Jurkat, Clone E6-1 (cell line): ENCODE measurements around the gene HOXC5.
"Not testable (repeated sequence)": the region's sequence is repeated elsewhere in the genome, so short reads cannot be mapped to it uniquely, and the experiment has no call there.

ENCODE experiments used
- DNase-seq: peaks from one replicate; pipeline ENCODE4 v3.0.0-alpha.2; 2011; ENCODE audit warnings: low read depth, low spot score
- H3K4me3 ChIP-seq: 2 replicates; pipeline ENCODE4 v1.5.1; 2011; ENCODE audit warnings: mild to moderate bottlenecking, low read length, control low read depth, moderate library complexity

HOXC5 gene

DNA sequence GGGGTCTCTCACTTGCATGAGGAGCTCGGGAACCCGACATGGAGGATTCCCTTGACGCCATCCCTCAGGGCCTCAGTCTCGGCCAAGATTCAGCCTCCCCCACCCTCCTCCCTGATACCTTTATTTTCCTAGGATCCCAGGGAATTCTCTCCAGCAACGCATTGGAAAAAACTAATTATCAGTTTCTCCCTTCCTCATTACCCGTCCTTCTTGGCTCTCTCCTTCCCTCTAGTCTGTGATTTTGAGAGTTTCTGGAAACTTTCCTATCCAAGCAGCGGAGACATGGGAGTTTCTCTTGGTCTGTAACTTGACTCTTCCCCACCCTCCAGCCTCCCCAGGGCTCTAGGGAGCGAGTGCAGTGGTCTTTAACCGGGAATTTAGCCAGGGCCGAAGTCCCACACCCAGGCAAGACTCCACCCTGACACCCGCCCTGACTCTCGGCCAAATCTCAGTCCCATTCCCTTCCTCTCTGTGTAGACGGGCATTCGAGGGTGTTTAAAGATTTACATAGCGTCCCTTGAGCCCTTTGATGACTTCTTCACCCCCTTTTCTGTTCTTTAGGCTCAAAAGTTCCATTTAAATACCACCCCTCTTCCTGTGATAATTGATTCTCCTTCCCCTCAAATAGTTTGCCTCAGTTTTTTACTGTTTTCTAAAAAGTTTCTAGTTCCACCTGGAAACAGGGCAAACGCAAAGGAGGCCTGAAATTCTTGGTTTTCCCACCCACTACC lies 6.7 kb downstream of the HOXC5 start:
- no peak overlapping the region for H3K4me3 ChIP-seq
- DNase-seq: no peak

DNA sequence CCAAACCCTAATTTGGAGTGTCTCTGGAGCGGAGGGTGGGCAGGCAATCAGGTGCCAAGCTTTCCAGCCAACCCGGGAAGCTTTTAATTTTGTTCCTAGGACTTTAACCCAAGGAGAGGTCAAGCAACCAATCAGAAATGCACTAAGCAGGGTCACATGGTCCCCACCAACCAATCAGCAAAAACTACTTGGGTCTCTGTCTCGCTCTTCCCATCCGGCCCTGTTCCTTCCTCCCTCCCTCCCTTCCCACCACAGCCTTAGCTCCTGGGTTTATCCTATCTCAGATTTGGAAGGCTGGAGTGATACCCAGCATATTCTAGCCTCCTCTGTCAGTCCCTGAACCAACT lies 7.3 kb downstream of the HOXC5 start:
- no peak for DNase-seq
- H3K4me3 ChIP-seq: no peak overlapping the region; the same call in 1 of the 2 replicates

GRCh38 chr12:54040648-54041047 lies 7.8 kb downstream of the HOXC5 start:
- no peak for DNase-seq
- H3K4me3 ChIP-seq: no peak overlapping the region

DNA sequence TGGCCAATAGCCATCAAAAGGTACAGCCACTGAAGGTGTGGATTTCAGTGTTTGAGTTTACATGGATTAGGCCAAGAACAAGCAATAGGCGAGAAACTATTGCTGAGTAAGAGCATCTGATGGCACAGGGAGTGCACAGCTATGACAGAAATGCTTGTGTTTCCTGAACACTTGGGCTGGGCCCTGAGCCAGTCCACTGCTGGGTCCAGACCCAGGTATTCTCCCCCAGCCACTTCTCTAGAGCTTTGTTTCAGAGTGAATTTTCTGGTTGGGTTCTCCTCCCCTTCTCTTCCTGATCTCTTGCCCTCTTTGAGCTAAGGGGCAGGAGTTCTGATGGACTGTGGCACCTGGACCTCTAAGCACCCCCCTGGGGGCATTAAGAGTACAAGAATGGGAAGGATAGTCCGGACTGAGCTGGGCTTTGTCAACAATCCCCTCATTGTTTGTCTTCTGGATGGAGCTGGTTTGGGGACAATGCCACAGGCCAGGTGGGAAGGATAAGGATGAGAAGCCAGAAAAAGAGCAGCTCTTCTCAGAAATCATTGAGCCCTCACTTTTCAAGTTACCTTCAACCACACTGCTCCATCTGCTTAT lies 8.3 kb downstream of the HOXC5 start:
- no peak for DNase-seq
- no peak overlapping the region for H3K4me3 ChIP-seq

DNA sequence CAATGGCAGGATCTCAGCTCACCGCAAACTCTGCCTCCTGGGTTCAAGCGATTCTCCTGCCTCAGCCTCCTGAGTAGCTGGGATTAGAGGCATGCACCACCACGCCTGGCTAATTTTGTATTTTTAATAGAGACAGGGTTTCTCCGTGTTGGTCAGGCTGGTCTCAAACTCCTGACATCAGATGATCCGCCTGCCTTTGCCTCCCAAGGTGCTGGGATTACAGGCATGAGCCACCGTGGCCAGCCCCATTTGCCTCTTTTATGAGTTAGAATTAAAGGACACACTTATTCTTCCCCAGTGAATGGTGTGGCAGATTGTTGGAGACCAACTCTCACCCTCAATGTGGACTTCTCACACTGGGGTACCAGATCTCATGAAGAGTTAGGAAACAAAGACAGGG lies 9.2 kb downstream of the HOXC5 start:
- DNase-seq, H3K4me3 ChIP-seq: not testable (repeated sequence)

GRCh38 chr12:54042970-54043853 lies 10.4 kb downstream of the HOXC5 start:
- DNase-seq: no peak
- H3K4me3 ChIP-seq: no peak overlapping the region

- DNase-seq: no peak
- no peak overlapping the region for H3K4me3 ChIP-seq
These were observed 11.7 kb downstream of the HOXC5 start for GRCh38 chr12:54044425-54045103.

- no peak overlapping the region for H3K4me3 ChIP-seq
- DNase-seq: no peak
These were observed 12.6 kb downstream of the HOXC5 start for GRCh38 chr12:54045401-54045800.

DNA sequence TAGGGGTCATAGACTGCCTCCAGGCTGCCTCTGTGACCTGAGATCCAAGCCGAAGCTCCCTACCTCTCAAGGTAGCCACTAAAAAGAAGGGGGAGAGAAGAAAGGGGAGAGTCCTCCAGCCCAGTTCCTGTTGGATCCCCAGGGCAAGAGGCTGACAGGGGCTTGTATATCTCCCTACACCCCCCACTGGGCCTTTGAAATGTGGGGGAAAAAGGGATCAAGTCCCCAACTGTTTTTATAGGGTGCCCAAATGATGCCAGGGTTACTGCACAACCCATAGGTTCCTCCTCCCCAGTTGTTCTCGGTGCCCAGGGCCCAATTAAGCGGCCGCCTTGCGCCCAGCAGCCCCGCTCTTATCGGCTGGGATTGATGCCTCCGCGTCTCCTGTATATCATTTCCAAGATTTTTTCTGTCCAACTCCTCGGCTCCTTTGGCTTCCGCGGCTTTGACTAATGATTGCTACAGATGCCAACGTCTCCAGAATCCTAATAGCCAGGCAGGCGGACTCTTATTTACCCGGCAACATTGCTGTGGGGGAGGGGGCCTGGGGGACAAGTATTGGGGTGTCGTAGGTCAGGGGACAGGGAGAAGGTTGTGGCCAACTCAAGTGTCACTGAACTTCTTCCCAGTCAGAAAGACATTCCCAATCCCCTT lies 13.1 kb downstream of the HOXC5 start:
- H3K4me3 ChIP-seq: no peak overlapping the region
- DNase-seq: no peak

- no peak for DNase-seq
- no peak overlapping the region for H3K4me3 ChIP-seq
These were observed 13.9 kb downstream of the HOXC5 start for GRCh38 chr12:54046809-54047159.

DNA sequence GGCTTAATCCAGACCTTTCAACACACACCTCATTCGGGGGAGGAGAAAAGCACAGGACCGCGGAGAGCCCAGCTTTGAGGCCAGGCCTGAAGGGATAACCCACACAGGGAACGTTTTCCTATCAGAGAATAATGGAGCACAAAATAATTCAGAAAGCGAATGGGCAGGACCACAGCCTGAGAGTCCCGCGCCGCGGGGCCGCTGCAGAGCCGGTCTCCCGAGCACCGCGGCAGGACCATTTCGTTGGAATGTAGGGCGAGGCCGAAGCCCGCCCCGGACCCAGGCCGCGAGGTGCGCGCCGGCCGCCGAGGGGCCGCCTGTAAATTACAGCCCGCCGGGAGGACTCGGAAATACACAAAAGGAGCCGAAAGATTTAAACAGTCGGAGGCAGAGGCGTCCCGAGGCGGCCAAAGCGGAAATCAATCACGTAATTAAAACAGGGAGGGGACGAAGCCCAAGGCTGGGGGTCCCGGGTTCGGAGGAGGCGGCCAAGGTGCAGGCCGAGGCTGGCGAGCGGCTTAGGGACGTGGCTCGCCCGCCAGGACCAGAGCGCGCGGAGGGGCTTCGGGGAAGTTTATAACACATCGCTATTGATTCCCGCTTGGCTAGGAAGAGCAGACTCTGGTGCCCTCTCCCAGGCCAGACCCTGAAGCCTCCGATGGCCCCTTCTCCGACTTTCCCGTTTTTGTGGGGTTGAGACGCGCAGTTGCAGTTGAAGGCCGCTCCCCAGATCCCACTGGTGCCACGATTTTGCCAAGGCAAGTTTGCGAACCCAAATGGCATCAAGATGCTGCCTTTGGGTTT lies 14.5 kb downstream of the HOXC5 start:
- H3K4me3 ChIP-seq: no peak overlapping the region
- no peak for DNase-seq

DNA sequence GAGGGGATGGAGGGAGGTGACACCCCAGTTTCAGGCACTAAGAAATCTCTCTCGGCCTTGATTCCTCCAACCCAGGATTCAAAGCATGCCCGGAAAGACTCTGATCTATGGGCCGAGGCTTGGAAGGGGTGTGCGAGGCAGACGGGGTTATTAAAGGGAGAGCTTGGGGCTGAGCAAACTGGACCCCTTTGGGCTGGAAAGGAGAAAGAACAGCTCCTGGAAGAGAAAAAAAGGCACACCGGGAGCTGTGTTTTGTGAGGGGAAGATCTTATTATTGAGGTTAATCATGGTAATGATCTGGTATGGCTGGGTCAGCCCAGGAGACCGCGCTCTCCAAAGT lies 15.1 kb downstream of the HOXC5 start:
- no peak overlapping the region for H3K4me3 ChIP-seq
- no peak for DNase-seq

DNA sequence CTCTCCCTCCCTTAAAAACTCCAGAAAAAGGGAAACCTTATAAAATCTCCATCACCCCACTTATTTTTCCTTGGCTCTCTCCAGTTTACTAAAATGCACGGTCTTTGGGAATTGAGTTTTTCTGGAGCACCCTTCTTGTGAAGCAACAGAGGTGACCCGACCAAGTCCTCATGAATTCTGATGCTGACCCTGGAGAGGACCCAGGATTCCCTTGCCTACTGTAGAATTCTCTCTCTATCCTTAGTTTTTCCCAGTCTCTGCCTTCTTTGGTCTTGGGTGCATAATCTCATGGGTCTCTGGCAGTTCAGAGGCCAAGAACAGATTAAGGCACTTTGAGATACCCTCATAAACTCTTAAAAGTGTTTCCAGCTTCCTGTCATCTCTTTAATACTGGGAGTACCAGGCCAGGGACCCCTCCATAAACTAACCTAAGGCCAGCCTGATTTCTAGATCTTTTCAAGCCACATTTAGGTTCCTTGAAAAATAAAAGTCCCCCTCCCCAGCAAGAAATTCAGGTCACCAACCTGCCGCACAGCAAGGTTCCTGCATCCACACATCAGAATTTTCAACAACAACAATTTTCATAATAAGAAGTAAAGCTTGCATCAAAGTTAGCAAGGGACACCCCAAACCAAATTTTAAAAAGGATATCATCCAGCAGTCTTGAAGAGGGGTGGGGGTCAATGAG lies 15.7 kb downstream of the HOXC5 start:
- DNase-seq: no peak
- no peak overlapping the region for H3K4me3 ChIP-seq

DNA sequence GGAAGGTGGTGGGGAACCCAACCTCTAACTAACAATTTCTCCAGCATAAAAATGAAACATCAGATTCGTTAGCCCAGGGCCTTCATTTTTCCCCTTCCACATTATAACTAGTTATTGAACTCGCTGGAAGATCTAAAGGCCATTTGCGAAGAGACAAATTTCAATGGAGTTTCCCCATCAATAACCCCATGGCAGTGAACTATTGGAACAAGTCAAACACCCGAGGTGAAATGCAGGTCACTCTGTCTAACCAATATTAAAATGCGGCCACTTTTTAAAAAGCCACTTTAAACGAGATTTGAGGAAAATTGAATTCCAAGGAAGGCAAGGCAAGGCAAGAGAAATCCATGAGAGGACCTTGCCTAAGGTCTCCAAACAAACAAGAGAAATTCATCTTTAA lies 16.3 kb downstream of the HOXC5 start:
- no peak for DNase-seq
- H3K4me3 ChIP-seq: no peak overlapping the region

DNA sequence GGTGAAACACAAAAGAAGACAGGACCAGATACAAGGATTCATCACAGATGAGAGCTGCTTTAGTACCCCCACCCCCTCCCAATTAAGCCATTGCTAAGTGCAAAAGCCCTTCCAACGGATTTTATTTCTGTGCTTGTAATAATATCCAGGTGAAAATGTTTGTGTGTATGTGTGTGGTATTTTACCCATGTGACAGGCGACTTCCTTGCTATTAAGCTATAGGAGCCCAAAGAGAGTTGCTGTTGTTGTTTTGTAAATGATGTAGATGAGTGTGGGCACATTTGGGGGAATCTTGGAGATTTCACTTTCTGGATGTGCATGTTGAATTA lies 17.6 kb downstream of the HOXC5 start:
- no peak for DNase-seq
- H3K4me3 ChIP-seq: no peak overlapping the region

GRCh38 chr12:54051026-54051842 lies 18.4 kb downstream of the HOXC5 start:
- no peak for DNase-seq
- H3K4me3 ChIP-seq: no peak overlapping the region

- H3K4me3 ChIP-seq: no peak overlapping the region
- no peak for DNase-seq
These were observed 19.1 kb downstream of the HOXC5 start for GRCh38 chr12:54051874-54052437.
